Suppressor macrophage treated with lipopolysaccharide for 4 hours (primary cell): ENCODE results near the gene GMEB2.
A peak's percentile ranks its signal among the peaks of the same experiment; 100 is the strongest.
"Not testable (repeated sequence)": the region's sequence is repeated elsewhere in the genome, so short reads cannot be mapped to it uniquely, and the experiment has no call there.

ENCODE experiments used
- DNase-seq: peaks from one replicate; pipeline ENCODE4 v3.0.0-alpha.2; 2020

GMEB2 gene

DNA sequence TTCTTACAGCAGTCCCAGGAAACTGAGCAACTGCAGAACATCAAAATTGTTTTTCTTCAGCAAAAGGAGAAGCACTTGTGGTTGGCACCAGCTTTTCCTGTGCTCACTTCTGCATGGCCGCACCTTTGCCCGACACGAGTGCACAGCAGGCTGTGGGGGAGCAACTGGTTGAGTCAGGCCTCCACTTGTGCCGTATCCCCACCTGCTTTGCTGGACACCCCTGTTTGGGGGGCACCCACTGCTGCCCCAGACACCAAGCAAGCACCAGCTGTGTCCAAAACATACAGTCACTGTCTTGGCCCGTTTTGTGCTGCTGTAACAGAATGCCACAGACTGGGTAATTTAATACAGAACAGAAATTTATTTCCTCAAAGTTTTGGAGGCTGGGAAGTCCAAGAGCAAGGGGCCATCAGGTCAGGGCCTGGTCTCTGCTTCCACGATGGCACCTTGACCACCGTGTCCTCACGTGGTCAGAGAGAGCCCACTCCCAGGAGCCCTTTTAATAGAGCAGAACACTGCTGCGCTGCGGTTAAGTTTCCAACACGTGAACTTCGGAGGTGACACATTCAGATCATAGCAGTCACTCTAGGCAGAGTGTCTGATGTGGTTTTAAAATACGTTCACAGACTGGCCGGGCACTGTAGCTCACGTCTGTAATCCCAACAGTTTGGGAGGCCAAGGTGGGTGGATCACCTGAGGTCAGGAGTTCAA is 8.7 kb upstream of the GMEB2 start:
- peak; percentile 22 for DNase-seq

DNA sequence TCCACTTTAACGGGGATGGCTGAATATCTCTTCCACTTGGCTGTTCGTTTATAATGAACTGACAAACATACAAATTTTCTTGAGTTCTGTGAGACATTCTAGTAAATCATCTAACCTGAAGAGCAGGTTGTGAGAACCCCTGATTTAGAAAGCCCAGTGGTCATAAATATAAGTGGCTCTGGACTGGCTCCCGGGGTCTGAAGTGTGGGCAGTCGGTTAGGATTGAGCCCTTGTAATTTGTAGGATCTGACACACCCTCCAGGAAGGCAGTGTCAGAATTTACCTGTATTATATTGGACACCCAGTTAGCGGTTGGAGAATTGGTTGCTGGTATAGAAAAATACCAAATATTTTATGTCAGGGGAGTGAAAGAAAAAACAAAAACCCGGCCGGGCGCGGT is 6.8 kb upstream of the GMEB2 start:
- DNase-seq, result no peak

DNA sequence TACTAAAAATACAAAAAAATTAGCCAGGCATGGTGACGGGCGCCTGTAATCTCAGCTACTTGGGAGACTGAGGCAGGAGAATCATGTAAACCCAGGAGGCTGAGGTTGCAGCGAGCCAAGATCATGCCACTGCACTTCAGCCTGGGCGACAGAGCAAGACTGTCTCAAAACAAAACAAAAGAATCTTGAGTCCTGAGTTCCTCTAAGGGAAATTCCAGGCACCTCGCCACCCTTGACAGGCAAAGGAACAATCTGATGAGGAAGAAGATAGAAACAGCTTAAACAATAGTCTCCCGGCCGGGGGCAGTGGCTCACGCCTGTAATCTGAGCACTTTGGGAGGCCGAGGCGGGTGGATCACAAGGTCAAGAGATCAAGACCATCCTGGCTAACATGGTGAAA is 4.5 kb upstream of the GMEB2 start:
- DNase-seq, result not testable (repeated sequence)

DNA sequence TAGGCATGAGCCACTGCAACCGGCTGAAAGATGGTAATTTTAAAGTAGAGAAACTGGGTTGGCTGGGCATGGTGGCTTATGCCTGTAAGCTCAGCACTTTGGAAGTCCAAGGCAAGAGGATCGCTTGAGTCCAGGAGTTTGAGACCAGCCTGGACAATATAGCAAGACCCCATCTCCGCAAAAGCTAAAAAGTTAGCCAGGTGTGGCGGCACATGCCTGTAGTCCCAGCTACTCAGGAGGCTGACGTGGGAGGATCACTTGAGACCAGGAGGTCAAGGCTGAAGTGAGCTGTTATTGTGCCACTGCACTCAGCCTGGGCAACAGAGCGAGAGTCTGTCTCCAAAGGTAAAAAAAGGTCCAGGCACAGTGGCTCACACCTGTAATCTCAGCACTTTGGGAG is 4.1 kb upstream of the GMEB2 start:
- not testable (repeated sequence) for DNase-seq

DNA sequence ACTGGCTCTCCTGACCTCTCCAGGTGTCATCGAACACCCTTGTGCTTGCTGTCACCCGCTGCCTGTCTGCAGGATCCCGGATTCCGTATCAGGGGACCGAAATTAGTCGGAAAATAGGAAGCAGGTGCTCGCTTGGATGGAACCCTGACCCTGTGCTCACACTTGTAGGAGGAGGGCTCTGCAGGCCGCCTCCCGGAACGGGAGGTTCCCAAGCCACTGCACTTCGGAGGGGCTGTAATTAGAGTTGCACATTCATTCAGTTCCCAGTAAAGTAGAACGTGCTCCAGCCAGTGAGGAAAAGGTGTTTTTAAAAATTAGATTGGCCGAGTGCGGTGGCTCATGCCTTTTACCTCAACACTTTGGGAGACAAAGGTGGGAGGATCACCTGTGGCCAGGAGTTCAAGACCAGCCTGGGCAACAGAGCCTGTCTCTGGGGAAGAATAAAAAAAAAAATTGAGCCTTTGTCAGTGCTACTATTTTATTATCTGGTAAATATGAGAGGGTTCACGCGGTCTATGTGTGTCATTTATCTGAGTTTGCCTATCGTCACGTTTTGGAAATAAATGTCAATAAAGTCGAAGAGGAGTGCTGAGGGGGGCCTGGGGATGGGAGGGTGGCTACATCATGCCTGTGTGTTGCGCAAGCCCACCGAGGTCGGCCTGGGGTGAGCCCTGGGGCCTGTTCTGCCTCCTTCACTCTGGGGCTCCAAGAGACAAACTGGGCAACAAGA is 1.5 kb upstream of the GMEB2 start:
- DNase-seq, result peak; percentile 74

DNA sequence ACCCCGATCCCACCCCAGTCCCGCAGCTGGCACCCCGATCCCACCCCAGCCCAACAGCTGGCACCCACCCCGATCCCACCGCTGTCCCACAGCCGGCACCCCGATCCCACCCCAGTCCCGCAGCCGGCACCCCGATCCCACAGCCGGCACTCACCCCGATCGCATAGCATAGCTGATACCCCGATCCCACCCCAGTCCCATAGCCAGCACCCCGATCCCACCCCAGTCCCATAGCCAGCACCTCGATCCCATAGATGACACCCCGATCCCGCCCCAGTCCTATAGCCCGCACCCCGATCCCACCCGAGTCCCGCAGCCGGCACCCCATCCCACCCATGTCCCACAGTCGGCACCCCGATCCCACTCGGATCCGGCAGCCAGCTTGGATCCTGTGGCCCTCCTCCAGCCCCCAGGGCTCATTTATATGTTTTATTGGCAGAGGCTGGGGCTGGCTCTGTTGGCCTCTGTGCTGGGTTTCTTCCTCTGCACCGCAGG is 897 bp upstream of the GMEB2 start:
- no peak for DNase-seq

DNA sequence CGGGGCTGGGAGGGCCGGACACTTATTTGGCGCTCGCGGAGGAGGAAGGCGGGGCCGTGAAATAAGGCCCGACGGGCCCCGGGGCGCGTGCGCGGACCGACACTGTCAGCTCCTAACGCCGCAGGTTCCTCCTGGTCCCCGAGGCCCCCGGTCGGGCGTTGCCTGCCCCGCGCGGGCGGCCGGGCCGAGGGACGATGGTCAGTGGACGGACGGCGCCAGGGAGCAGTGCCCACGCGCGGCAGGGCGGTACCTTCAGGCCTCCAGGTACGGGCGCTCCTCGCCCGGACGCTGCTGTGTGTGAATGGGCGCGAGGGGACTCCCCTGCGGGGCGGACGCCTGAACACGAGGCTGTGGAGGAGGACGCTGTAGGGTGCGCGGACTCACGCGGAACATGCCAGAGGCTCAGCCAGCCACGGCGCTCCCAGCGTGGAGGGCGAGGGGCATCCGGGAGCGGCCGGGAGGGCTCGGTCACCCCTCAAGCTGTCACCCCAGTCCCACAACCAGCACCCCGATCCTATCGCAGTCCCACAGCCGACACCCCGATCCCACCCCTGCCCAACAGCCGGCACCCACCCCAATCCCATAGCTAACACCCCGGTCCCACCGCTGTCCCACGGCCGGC is 339 bp upstream of the GMEB2 start:
- DNase-seq, result peak; percentile 98

DNA sequence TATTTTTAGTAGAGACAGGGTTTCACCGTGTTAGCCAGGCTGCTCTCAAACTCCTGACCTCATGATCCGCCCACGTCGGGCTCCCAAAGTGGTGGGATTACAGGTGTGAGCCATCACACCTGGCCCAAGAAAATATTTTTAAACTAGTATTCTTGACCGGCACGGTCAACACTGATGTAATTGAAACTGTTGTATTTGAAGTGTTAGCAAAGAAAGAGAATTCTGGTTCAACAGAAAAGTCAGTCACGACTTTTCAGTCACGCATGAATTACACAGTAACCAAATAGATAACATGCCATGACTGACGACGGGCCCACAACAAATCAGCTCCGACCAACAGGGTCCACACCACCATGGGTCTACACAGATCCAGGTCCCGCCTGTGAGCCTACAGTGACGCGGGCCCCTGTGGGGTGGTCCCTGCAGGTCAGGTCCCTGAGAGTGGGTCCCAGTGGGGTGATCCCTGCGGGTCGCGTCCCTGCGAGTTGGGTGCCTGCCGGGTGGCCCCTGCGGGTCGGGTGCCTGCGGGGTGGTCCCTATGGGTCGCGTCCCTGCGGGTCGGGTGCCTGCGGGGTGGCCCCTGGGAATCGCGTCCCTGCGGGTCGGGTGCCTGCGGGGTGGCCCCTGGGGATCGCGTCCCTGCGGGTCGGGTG is 1.0 kb downstream of the GMEB2 start:
- peak; percentile 12 for DNase-seq

DNA sequence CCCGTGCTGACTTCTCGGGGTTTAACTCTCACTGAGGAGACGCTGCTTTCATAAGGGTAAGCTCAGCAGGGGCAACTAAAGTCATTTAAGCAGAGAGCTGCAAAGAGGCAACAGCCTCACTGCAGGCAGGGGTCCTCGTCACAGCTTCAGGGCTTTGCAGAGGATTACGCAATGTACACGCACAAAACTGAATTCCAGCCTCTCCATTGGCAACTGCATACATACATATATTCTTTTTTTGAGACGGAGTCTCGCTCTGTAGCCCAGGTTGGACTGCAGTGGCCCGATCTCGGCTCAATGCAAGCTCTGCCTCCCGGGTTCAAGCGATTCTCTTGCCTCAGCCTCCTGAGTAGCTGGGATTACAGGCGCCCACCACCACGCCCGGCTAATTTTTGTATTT is 2.4 kb downstream of the GMEB2 start:
- no peak for DNase-seq

DNA sequence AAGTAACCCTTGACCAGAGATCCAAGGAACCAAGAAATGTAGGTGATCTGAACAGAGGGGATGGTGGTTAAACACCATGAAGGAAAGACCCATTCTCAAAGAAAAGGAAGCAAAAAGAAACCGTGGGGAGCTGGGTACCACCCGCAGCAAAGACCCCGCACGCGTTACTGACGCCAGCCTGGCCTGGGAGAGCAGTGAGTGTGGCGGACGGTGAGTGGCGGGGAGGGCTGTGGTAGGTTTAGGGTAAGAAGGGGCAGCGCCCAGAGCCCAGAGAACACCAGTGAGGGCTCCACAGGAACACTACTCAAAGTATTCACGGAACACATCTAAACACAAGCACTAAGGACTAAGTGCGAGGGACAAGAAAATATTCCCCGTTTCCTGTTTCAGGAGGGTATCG is 4.2 kb downstream of the GMEB2 start:
- no peak for DNase-seq

DNA sequence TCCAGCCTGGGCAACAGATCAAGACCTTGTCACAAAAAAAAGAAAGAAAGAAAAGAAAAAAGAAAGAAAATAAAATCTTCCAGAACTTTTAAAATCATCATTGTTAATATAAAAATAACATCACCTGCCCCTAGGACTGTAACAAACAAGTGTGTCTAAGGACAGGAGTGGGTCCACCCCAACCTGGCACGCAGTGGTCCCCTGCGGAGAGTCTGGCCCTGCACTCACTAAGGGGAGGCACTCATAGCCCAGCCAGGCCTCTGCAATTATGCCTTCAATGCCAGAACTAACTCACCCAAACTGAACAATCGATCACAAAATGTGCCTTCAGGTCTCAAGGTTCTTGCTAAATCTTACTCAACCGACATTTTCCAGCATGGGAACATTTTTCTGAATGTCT is 4.8 kb downstream of the GMEB2 start:
- DNase-seq, result no peak

DNA sequence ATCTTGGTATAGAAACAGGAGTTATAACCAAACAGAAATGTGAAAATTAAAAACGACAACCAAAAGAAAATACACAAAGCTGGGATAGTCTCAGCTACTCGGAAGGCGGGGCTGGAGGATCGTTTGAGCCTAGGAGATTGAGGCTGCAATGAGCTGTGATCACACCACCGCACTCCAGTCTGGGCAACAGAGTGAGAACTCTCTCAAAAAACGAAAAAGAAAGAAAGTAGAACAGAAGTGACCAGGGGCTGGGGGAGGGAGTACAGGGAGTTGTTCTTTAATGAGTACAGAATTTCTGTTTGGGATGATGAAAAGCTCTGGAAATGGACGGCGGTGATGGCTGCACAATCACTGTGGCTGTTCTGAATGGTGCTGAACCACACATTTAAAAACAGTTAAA is 5.9 kb downstream of the GMEB2 start:
- DNase-seq, result no peak

DNA sequence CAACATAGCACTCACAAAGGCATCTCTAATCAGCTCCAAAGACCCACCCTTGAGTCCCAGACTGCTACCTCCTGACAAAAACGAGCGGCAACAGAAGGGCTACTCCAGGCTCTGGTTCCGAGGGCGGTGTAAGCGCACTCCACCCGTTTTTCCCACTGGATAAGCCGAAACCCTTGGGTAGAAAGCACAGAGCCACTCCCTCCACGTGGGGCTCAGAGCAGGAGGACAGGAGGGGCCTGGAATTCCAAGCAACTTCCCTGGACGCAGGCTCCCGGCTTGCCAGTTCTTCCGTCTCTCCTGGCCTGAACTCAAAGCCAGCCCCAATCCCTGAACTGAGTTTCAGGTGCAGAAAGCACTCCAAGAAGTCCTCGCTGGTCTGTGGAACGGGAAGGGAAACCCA is 7.4 kb downstream of the GMEB2 start:
- no peak for DNase-seq

DNA sequence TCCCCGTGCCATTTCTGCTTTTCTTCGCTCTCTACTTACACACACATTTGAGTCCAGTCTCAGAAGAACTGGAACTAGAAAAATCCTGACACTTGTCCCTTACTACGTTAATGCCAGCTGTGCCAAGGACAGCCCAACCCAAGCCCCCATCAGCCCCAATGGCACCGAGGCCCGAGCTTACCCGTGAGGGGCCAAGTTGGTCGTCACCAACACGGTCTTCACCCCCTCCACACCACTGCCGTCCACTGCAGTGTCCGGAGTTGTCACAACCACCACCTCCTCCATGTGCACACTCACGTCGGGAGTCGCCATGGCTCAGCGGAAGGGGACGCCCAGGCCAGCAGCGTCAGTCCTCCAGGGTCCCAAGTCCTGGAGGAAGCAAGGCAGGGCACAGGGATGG is 7.8 kb downstream of the GMEB2 start:
- DNase-seq, result no peak

DNA sequence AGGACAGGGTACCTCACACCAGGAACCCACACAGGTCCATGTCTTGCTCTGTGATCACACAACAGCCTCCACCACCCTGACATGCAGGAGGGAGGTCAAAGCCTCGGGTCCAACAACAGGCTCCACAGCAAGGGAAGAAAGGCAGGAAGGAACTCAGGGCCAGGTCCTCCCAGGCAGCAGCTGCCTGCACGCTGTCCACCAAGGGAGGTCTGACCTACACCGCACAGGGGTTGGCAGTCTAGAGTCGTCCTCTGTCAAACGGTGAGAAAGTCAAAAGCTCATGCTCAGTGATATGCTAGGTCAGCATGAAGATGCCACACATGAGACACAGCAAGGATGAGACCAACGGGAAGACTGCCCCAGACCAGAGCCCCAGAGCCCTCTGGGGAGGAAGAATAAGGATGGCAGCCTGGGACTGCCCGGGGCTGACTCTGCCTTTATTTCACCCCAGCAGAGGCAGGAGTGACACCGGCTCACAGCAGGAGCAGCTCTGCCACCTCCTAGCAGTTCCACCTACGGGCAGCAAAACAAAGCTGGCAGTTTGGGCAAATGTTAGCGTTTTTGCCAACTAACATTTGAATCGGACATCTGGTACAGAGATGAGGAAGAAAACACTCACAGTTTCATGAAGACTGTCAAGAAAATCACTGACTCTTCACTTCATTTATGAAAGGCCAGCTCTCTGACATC is 8.5 kb downstream of the GMEB2 start:
- no peak for DNase-seq

DNA sequence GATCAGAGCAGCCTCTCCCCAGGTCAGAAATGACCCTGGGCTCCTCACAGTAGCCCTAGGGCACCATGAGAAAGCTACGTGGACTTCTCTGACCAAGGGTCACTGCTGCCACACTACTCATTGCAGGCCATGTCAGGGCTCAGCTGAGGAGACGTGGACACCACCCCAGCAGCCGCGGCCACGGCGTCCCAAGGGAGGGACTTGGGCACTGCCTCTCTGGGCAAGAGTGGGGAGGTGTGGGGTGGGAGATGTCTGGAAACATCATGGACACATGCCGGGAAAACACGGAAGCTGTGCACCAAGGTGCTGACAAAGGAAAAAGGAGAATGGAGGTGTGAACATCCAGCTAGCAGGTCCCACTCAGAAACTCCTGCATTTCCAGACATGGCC is 9.0 kb downstream of the GMEB2 start:
- DNase-seq, result no peak

DNA sequence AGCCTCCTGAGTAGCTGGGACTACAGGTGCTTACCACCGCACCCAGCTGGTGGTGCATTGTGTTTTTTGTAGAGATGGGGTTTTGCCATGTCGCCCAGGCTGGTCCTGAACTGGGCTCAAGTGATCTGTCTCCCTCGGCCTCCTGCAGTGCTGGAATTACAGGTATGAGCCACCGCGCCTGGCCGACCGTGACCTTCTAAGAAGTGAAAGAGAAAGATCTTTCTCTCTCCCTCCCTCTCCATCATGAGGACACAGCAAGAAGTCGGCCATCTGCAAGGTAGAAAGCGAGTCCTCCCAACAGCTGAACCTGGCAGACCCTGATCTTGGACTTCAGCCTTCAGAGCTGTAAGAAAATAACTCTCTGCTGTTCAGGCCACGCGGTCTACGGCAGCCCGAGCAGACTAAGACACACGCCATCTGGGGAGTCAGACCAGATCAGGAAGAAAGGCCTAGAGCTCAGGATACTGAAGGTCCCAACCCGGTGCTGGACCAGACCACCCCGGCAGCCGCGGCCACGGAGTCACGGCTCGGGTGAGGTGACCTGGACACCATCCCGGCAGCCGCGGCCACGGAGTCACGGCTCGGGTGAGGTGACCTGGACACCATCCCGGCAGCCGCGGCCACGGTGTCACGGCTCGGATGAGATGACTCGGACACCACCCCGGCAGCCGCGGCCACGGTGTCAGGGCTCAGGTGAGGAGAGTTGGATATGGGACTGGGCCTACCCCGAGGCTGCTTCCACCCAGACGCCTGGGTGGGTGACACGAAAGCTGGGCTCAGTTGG is 9.6 kb downstream of the GMEB2 start:
- no peak for DNase-seq

DNA sequence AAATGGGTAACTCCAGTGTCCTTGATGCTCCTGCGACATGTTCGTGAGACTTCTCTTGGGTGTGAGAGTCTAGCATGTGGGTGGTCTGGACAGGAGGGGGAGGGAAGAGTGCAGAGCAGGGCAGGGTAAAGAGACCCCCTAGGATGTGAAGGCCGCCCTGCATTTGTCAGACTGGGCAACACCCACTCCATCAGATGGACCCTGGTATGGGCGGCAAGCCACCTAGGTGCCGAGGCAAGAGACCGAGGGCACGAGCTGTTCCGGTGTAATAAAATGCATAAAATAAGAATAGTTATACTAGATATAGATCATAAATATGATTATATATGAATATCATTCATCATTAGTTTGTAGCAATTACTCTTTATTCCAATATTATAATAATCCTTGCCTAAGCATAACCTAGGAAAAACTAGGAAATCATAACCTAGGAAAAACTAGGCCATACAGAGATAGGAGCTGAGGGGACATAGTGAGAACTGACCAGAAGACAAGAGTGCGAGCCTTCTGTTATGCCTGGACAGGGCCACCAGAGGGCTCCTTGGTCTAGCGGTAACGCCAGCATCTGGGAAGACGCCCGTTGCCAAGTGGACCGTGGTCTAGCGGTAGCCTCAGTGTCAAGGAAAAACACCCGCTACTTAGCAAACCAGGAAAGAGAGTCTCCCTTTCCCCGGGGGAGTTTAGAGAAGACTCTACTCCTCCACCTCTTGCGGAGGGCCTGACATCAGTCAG is 12.9 kb downstream of the GMEB2 start:
- not testable (repeated sequence) for DNase-seq

DNA sequence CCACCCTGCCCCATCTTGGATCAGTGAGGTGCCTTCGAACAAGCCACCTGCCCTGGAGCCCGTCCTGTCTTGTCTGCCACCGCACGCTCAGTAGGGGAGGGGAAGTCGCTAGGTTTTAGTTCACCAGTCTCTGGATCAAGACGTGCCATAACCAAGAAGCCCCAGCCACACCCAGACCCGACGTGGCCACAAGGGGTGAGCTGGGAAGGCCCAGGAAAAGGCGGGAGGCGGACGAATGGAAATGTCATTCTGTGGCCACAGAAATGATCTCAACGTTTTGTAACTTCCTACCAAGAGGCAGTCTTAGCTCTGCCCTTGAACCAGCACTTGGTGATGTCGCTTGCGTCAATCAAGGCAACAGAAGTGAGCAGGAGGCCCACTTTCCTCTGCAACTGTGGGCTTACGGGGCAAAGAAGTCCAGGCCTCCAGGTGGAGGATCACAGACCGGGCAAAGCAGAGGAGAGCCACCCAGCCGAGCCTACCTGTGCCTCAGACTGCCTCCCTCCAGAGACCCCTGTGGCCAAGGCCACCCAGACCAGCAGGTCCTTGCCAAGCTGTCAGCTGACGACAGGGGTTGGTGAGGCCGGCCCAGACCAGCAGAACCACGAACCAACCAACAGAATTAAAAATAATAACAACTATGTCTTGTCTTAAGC is 14.5 kb downstream of the GMEB2 start:
- peak; percentile 93 for DNase-seq

DNA sequence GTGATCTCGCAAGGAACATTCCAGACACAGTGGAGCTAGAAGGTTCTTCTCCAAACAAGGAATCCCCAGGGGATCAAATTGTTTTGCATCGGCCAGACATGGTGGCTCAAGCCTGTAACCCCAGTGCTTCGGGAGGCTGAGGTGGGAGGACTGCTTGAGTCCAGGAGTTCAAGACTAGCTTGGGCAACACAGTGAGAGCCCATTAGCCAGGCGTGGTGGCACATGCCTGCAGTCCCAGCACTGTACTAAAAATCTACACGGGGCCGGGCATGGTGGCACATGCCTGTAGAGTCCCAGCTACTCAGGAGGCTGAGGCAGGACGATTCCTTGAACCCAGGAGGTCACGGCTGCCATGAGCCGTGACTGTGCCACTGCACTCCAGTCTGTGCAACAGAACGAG is 15.3 kb downstream of the GMEB2 start:
- no peak for DNase-seq
